ENCODE results near the gene CENPX.

CENPX gene

GRCh38 chr17:82009413-82009812 lies 13.3 kb downstream of the CENPX start:
- no peak for DNase-seq

DNA sequence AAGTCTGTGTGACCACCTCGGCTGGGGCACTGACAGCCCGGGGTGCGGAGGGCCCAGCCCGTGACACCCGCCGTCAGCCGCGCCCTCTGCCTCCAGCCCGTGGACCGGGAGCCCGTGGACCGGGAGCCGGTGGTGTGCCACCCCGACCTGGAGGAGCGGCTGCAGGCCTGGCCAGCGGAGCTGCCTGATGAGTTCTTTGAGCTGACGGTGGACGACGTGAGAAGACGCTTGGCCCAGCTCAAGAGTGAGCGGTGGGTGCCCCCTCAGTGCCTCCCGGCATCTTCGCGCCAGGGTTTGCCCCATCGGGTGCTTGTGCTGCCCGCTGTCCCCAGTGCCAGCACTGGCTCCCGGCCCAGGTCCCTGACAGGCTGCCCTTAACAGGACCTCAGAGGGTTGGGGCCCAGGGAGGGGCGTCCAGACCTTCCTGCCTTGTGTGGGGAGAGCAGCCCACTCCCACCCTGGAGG lies 13.7 kb downstream of the CENPX start:
- no peak for DNase-seq

DNA sequence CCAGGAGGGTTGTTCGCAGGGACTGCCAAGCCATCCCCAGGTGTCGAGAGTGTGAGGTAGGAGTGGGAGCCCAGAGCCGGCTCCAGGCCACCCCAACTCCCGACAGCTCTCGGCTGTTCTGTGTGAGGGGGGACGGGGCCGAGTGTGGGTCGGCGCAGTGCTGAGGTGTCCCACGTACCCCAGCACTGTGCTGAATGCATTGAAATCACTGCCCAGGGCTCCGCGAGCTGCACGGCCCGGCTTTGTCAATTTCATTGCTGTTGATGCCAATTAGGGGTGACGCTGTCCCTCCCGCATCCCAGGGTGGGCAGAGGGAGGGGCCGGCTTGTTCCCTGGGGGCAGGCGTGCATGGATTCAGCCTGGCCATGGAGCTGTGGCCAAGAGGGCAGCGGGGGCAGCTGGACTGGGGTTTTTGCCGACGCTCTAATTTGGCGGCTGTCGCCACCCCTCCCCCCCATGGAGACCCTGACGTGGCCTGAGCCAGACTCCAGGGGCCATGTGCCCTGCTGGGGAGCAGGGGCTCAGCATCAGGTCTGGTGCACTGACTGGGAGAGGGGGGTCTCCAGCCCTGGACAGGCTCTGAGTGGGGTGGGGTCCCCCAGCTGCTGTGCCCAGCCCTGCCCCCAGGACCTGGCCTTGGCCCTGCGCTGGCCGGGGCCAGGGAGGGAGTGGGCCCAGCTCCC lies 14.3 kb downstream of the CENPX start:
- DNase-seq = no peak

GRCh38 chr17:82007495-82008257 lies 15.0 kb downstream of the CENPX start:
- no peak for DNase-seq

DNA sequence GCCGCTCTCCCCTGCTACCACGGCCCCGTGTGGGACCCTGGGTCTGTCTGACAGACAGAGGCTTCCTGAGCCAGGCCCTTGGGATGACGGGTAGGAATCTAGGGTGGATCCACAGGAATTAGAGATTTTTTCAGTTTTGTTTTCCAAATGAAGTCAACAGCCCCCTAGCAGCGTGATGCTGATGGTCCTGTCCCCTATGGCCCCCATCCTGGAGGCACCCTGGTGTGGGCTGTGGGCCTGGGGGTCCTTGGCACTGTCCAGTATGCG lies 15.5 kb downstream of the CENPX start:
- DNase-seq = no peak

GRCh38 chr17:82006468-82007227 lies 16.0 kb downstream of the CENPX start:
- DNase-seq = no peak

- DNase-seq = no peak
Observed at GRCh38 chr17:82005701-82006348, 16.9 kb downstream of the CENPX start.

DNA sequence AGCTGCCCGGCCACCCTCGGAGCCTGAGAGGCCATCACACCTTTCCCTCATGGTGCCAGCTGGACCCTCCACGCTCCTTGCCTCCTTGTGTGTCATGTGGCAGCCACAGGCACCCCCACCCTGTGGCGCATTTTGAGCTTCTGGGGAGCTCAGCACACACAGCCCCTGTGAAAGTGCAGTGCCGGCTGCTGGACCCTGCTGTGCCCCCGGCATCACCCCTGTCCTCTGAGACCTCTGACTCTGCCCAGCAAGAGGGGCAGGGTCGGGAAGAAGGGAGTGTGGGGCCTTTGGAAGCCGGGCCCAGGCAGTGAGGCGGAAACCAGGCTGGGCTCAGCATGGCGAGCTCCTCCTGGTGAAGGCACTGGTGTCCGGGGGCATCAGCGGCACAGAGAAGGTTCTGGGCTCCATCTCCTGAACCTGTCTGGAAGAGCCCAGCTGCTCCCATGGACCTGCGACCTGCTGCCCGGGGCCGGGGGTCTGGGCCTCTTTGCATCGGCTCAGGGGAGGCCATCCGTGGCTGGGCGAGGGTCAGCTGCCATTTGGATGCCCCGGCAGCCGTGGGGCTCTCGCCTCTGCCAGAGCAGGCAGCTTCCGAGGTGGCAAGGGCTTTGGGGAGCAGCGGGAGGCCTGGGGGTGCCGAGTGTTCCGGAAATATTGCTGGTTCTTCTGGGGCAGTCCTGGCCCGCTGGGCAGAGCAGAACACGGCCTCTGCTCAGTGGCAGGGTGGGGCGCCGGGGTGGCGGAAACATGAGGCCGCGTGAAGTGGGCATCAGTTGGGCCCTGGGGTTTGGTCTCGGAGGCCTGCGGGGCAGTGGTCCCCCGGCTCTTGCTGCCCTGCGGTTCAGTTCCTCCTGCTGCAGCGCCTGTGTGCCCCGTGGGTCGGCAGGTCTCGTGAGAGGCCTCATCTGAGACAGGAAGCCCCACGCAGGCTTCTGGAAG lies 17.9 kb downstream of the CENPX start:
- no peak for DNase-seq

DNA sequence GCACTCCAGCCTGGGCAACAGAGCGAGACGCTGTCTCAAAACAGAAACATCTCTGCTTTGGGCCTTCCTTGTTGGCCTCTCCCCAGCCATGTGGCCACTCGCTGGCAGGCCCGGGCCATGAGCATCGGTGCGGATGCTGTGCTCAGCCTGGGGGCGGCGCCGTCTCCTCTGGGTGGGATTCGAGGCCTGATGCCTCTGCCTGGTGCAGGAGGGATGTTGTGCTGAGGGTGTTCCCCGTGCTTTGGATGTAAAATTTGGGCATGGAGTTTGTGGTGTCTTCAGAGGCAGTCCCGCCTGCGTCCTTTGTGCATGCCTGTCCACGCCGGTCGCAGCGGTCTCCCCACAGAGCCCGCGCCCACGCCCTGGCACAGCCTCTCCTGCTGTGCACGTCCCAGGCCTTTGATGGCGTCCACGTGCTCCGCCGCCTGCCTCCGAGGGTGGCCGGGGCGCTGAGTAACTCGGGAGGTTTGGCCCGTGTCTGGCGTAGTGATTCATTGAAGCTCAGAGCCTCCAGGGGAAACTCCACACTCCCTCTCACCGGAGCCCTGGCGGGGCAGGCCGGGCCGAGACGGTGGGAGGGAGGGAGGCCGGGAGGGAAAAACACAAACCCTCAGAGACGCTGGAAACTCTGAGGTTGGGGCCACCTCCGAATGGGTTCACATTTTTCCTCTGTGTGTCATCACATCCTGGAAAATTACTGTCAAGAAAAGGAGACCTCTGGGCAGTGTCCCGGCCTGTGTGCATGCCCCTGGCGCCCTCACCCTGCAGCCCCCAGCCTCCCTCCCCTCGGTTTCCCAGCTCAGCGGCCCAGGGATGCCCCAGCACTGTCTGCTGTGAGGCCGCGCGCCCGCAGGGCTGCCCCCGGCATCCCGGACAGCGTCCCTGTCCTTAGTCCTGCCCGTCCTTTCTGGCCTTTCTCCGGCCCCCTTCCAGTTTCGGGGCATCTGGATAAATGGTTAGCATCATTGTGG lies 19.0 kb downstream of the CENPX start:
- DNase-seq = no peak

GRCh38 chr17:82001571-82002056 lies 21.1 kb downstream of the CENPX start:
- no peak for DNase-seq

- no peak for DNase-seq
Observed at GRCh38 chr17:82000803-82001570, 21.7 kb downstream of the CENPX start.

DNA sequence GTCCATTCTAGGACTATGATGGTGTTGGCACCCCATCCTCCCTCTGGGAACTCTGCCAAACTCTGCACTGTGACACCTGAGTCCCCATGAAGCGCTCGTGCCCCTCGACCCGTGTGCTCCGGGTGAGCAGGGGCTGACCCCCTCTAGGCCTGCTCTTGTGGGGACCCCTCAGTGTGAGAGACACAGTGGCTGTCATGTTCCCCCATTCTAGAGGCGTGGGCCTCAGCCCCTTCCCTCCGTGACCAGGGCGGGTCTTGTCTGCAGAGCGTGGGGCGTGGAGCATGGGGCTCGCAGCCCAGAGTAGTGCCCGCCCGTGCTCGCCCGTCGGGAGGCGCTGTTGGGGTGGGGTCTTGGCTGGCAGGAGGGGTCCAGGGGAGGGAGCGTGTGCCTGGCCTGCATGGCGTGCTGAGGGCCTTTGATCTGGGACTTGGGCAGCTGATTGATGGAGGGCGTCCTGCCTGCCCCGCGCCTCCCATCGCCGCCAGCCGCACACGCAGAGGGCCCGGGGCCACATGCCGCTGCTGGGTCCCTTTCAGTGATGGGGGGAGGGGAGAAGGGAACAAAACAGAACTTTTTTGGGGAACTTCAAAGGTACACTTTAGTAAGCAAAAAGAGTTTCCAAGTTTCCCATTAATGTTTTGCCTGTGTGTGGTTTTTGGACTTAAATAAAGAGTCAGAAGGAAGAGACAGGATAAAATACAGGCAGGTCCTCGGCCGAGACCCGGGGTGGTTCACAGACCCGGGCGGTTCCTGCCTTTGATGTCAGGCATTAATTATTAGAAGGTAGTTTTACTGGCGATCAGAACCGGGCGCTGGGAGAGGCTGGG lies 22.5 kb downstream of the CENPX start:
- no peak for DNase-seq

GRCh38 chr17:81999587-81999975 lies 23.1 kb downstream of the CENPX start:
- no peak for DNase-seq

DNA sequence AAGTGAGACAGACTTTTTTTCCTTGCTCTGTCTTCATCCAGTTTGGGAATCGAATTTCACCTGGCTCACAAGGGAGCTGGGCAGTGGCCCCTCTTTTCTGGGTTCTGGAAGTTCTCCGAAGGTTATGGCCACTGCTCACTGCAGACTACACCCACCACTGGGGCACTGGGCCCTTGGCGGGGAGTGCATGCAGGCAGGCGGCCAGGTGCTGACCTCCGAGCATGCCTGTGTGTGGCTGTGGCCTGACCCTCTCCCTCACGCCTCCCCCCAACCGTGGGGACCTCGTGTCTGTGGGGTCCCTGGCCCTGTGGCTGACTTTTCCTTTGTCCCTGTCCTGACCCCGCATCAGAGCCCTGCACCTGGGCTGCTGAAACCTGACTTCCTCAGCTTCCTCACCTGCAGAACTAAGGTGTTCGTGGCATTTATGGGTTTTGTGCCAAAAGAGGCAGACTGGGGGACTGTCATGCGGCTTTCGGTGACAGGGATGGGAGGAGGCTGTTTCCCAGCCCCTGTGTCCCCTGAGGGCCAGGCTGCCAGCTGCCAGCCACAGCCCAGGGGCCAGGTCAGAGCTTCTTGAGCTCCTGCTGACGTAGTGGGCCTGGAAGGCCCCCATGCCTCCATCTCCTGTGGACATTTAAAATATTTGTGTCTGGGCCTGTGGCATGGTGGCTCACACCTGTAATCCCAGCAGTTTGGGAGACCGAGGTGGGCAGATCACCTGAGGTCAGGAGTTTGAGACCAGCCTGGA lies 23.8 kb downstream of the CENPX start:
- no peak for DNase-seq

- no peak for DNase-seq
Observed at GRCh38 chr17:81998212-81998611, 24.5 kb downstream of the CENPX start.

- no peak for DNase-seq
Observed at GRCh38 chr17:81996757-81997441, 25.8 kb downstream of the CENPX start.

- no peak for DNase-seq
Observed at GRCh38 chr17:81996232-81996756, 26.4 kb downstream of the CENPX start.
